OCI-LY1 (cell line): ENCODE results near the gene BABAM2.

Experiments
- H2AFZ ChIP-seq: fragments of 200-600 bp; sonication (generic), shearing (Covaris generic); 2 replicates; pipeline ENCODE4 v1.6.0; 2014; ENCODE audit warnings: antibody characterized with exemption, mild to moderate bottlenecking, low read length
- H3F3A ChIP-seq: fragments of 200-600 bp; sonication (generic), shearing (Covaris generic); 2 replicates; pipeline ENCODE4 v1.6.0; 2014; ENCODE audit warnings: mild to moderate bottlenecking, antibody characterized with exemption, low read length, moderate library complexity; ENCODE audit not compliant: insufficient read depth
- H3K27ac ChIP-seq: fragments of 200-600 bp; sonication (generic); 2 replicates; pipeline ENCODE4 v1.5.1; 2014; ENCODE audit warnings: low read length, mixed run types, mild to moderate bottlenecking, low read depth; ENCODE audit not compliant: poor library complexity, severe bottlenecking
- H3K27me3 ChIP-seq: fragments of 200-600 bp; sonication (generic); 2 replicates; pipeline ENCODE4 v1.6.0; 2014; ENCODE audit warnings: antibody characterized with exemption, mild to moderate bottlenecking, low read length, moderate library complexity; ENCODE audit not compliant: insufficient read depth
- H3K36me3 ChIP-seq: fragments of 200-600 bp; sonication (generic); 2 replicates; pipeline ENCODE4 v1.6.1; 2014; ENCODE audit warnings: mild to moderate bottlenecking, antibody characterized with exemption, low read length, moderate library complexity, mixed read lengths; ENCODE audit not compliant: insufficient read depth
- H3K4me1 ChIP-seq: fragments of 200-600 bp; sonication (generic); 2 replicates; pipeline ENCODE4 v1.5.1; 2014; ENCODE audit warnings: mild to moderate bottlenecking, low read length, moderate library complexity; ENCODE audit not compliant: insufficient read depth, severe bottlenecking
- H3K4me2 ChIP-seq: fragments of 200-600 bp; sonication (generic), shearing (Covaris generic); 2 replicates; pipeline ENCODE4 v1.6.1; 2014; ENCODE audit warnings: low read length
- H3K4me3 ChIP-seq: fragments of 200-600 bp; sonication (generic); 2 replicates; pipeline ENCODE4 v1.5.1; 2014; ENCODE audit warnings: low read length, low read depth, mild to moderate bottlenecking, mixed read lengths; ENCODE audit not compliant: poor library complexity, severe bottlenecking
- H3K79me2 ChIP-seq: fragments of 200-600 bp; shearing (Covaris generic); 2 replicates; pipeline ENCODE4 v1.6.1; 2016; ENCODE audit warnings: mixed run types, low read length, mixed read lengths; ENCODE audit not compliant: insufficient read depth
- H3K9ac ChIP-seq: fragments of 200-600 bp; sonication (generic), shearing (Covaris generic); 2 replicates; pipeline ENCODE4 v1.6.1; 2014; ENCODE audit warnings: mild to moderate bottlenecking, low read length, mixed read lengths
- H3K9me2 ChIP-seq: fragments of 200-600 bp; sonication (generic), shearing (Covaris generic); 2 replicates; pipeline ENCODE4 v1.6.1; 2014; ENCODE audit warnings: low read depth, mild to moderate bottlenecking, low read length, mixed read lengths
- H3K9me3 ChIP-seq: fragments of 200-600 bp; shearing (Covaris generic); 2 replicates; pipeline ENCODE4 v1.6.1; 2014; ENCODE audit warnings: low read length, mixed read lengths
- H4K20me1 ChIP-seq: fragments of 200-600 bp; sonication (generic), shearing (Covaris generic); 2 replicates; pipeline ENCODE4 v1.6.0; 2016; ENCODE audit warnings: mild to moderate bottlenecking, low read length; ENCODE audit not compliant: insufficient read depth
- CTCF ChIP-seq: fragments of 200-600 bp; sonication (generic), shearing (Covaris generic); IDR thresholded peaks from 2 replicates; pipeline ENCODE4 v1.5.1; 2017; ENCODE audit warnings: mild to moderate bottlenecking, antibody characterized with exemption, low read length, moderate library complexity, mixed read lengths
- EZH2 ChIP-seq: fragments of 200-600 bp; sonication (generic), shearing (Covaris generic); IDR thresholded peaks from 2 replicates; pipeline ENCODE4 v1.8.0; 2017; ENCODE audit warnings: borderline replicate concordance, mixed run types, mild to moderate bottlenecking, antibody characterized with exemption, low read length, moderate library complexity, mixed read lengths

The BABAM2 gene

GRCh38 chr2:28375236-28375635 lies 484.7 kb downstream of the BABAM2 start:
- Histone ChIP-seq H3K4me1 (no peaks in the 10 kb centered on the region), H3F3A (no peaks in the 10 kb centered on the region)

GRCh38 chr2:28375742-28376631 lies 485.5 kb downstream of the BABAM2 start:
- H2AFZ ChIP-seq, result no peak overlapping the region
- H3K27me3 ChIP-seq, result no peaks in the 10 kb centered on the region
- H3F3A ChIP-seq, result no peaks in the 10 kb centered on the region
- H3K36me3 ChIP-seq, result no peaks in the 10 kb centered on the region
- no peak overlapping the region for H3K9ac ChIP-seq
- H3K9me2 ChIP-seq, result no peaks in the 10 kb centered on the region
- no peaks in the 10 kb centered on the region for H3K9me3 ChIP-seq
- no peak overlapping the region for H3K4me3 ChIP-seq
- TF ChIP-seq CTCF (no peak), EZH2 (no peak)
- no peaks in the 10 kb centered on the region for H3K4me1 ChIP-seq
- no peak overlapping the region for H3K4me2 ChIP-seq
- no peaks in the 10 kb centered on the region for H3K79me2 ChIP-seq
- H3K27ac ChIP-seq, result no peak overlapping the region
- peaks cover 2% of the 10 kb centered on the region; the same call in 1 of the 2 replicates for H4K20me1 ChIP-seq

More at GRCh38 chr2:28375236-28375635, 484.7 kb downstream of the BABAM2 start:
- H3K9me2 ChIP-seq, result no peaks in the 10 kb centered on the region
- no peak overlapping the region for H2AFZ ChIP-seq
- no peaks in the 10 kb centered on the region; the same call in 1 of the 2 replicates for H3K27me3 ChIP-seq
- peaks cover 2% of the 10 kb centered on the region; the same call in 1 of the 2 replicates for H4K20me1 ChIP-seq
- H3K27ac ChIP-seq, result no peak overlapping the region
- no peak for TF ChIP-seq CTCF
- TF ChIP-seq EZH2, result no peak
- H3K9me3 ChIP-seq, result no peaks in the 10 kb centered on the region
- H3K4me3 ChIP-seq, result no peak overlapping the region
- no peaks in the 10 kb centered on the region for H3K79me2 ChIP-seq
- no peak overlapping the region for H3K4me2 ChIP-seq
- H3K36me3 ChIP-seq, result no peaks in the 10 kb centered on the region
- no peak overlapping the region for H3K9ac ChIP-seq

- Histone ChIP-seq H3K4me3 (no peak overlapping the region), H3K9ac (no peak overlapping the region), H2AFZ (no peak overlapping the region), H3K36me3 (no peaks in the 10 kb centered on the region), H4K20me1 (peaks cover 2% of the 10 kb centered on the region; the same call in 1 of the 2 replicates), H3K4me1 (no peaks in the 10 kb centered on the region), H3F3A (no peaks in the 10 kb centered on the region), H3K4me2 (no peak overlapping the region), H3K27me3 (no peaks in the 10 kb centered on the region), H3K9me2 (no peaks in the 10 kb centered on the region), H3K27ac (no peak overlapping the region), H3K9me3 (no peaks in the 10 kb centered on the region), H3K79me2 (no peaks in the 10 kb centered on the region)
- TF ChIP-seq EZH2 (no peak), CTCF (no peak)
Measured at GRCh38 chr2:28377195-28377816, 486.8 kb downstream of the BABAM2 start.
